ENCODE results near the gene MYPN. TPM values are rescaled to one million over a fixed set of nuclear protein-coding genes. Genes with fewer than 3 reads are reported as not detected.

MYPN gene
- total RNA-seq, 3 donors from 2014 or later, result 0.33 TPM; not detected in 2

DNA sequence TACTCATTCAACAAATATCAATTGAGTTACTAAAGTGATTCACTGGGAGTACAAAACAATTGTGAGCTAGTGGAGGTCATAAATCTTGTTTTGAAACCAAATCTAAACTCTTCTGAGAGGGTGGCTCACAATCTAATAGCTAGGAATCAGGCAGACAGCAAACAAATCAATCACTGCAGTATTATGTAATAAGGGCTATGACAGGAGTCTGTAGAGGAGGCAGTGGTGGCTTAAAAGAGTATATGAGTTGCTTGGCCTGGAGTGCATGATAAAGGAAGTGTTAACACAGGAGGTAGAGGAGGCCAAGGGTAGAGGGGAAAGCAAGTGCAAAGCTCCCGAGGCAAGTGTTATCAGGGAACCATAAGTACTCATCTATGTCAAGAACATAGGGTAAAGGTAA is 16.5 kb downstream of the MYPN start:
- Histone ChIP-seq H3K4me3 (no peak overlapping the region), H3K4me1 (no peaks in the 10 kb centered on the region), H3K27ac (no peak overlapping the region), H3K27me3 (no peaks in the 10 kb centered on the region), H3K36me3 (no peaks in the 10 kb centered on the region), H3K9me3 (no peaks in the 10 kb centered on the region)
- no peak for DNase-seq (ENCODE audit: low spot score in 2 of 2)
- intact Hi-C loops (cut with DNase I; ENCODE audit: low total_unique reads), result no loop called here
- no peak for TF ChIP-seq POLR2AphosphoS5 (IDR thresholded peaks at IDR 0.05)

DNA sequence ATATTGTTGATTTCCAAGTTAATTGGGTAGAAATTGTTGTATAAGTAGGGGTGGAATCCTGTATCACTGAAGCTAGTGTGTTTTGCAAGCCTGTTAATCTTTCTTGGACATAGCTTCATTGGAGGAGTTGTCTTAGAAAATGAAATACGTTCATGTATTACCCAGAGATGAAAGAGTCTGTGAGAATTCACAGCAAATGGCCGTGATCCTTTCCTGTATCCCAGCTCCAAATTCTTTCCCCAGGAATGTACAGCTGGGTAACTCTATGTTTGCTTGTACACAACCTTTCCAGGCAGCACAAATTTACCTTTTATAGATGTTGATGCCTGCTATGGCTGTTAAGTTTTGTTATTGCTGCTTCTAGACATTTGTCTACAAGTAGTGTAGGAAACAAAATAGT is 18.7 kb downstream of the MYPN start:
- Histone ChIP-seq H3K9me3 (no peaks in the 10 kb centered on the region), H3K27ac (no peak overlapping the region), H3K27me3 (no peaks in the 10 kb centered on the region), H3K36me3 (no peaks in the 10 kb centered on the region), H3K4me3 (no peak overlapping the region), H3K4me1 (no peaks in the 10 kb centered on the region)
- intact Hi-C loops (cut with DNase I; ENCODE audit: low total_unique reads), result no loop called here
- TF ChIP-seq, protein P1, sequence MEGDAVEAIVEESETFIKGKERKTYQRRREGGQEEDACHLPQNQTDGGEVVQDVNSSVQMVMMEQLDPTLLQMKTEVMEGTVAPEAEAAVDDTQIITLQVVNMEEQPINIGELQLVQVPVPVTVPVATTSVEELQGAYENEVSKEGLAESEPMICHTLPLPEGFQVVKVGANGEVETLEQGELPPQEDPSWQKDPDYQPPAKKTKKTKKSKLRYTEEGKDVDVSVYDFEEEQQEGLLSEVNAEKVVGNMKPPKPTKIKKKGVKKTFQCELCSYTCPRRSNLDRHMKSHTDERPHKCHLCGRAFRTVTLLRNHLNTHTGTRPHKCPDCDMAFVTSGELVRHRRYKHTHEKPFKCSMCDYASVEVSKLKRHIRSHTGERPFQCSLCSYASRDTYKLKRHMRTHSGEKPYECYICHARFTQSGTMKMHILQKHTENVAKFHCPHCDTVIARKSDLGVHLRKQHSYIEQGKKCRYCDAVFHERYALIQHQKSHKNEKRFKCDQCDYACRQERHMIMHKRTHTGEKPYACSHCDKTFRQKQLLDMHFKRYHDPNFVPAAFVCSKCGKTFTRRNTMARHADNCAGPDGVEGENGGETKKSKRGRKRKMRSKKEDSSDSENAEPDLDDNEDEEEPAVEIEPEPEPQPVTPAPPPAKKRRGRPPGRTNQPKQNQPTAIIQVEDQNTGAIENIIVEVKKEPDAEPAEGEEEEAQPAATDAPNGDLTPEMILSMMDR (IDR thresholded peaks at IDR 0.05), result no peak
- TF ChIP-seq POLR2AphosphoS5 (IDR thresholded peaks at IDR 0.05) (no peak), POLR2A (IDR thresholded peaks at IDR 0.05) (no peak)
- DNase-seq (ENCODE audit: low spot score in 2 of 2), result no peak

DNA sequence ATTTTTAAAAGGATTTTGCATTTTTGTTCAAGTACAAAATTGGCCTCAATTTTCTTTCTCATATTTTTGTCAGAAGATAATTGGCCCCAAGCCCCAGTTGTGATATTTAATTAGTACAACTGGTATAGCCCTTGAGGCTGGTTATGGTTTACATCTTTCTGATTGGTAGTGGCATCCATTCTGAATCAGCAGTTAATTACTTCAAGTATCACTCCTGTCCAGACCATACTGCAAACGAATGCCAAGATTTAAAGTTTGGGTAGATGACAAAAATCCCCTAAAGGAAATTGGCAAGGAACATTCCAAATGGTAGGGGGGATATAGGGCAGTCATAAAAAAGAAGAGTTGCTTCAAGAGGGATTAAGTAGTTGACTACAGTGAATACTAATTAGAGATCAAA is 23.1 kb downstream of the MYPN start:
- H3K4me3 ChIP-seq, result no peak overlapping the region
- H3K36me3 ChIP-seq, result no peaks in the 10 kb centered on the region
- H3K27ac ChIP-seq, result no peak overlapping the region
- no peaks in the 10 kb centered on the region for H3K27me3 ChIP-seq
- TF ChIP-seq, protein P1 (IDR thresholded peaks at IDR 0.05), result no peak
- TF ChIP-seq POLR2A (IDR thresholded peaks at IDR 0.05) (no peak), POLR2AphosphoS5 (IDR thresholded peaks at IDR 0.05) (no peak)
- no peaks in the 10 kb centered on the region for H3K9me3 ChIP-seq
- no peaks in the 10 kb centered on the region for H3K4me1 ChIP-seq
- no peak for DNase-seq (ENCODE audit: low spot score in 2 of 2)
- intact Hi-C loops (cut with DNase I; ENCODE audit: low total_unique reads), result loop anchor here (10.0 kb wide), 1 partner anchor 1668 kb away; no protein-coding TSS in a partner anchor

DNA sequence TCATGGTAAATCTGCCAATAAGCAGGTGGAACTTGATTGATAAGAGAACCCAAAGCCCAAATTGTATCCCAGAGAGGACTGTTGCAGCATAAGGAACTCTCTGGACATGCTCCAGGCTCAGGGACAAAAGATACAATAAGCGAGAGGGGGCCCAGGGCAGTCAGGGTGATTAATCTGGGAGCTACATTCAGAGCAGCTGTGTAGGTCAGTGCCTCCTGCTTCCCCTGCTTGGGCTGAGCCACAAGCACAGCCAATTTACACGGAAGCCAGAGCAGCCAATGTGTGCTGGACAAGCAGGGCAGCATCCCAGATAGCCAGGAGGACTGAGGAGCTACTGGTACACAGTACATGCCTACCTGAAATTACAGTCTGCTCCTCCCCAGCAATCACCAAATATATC is 24.2 kb downstream of the MYPN start:
- Histone ChIP-seq H3K36me3 (no peaks in the 10 kb centered on the region), H3K4me3 (no peak overlapping the region), H3K9me3 (no peaks in the 10 kb centered on the region), H3K27ac (no peak overlapping the region), H3K27me3 (no peaks in the 10 kb centered on the region), H3K4me1 (no peaks in the 10 kb centered on the region)
- intact Hi-C loops (cut with DNase I; ENCODE audit: low total_unique reads), result loop anchor here (10.0 kb wide), 1 partner anchor 1669 kb away; no protein-coding TSS in a partner anchor
- no peak for DNase-seq (ENCODE audit: low spot score in 2 of 2)
- no peak for TF ChIP-seq POLR2A (IDR thresholded peaks at IDR 0.05)
- TF ChIP-seq, protein P1 (IDR thresholded peaks at IDR 0.05), result no peak
- no peak for TF ChIP-seq POLR2AphosphoS5 (IDR thresholded peaks at IDR 0.05)

DNA sequence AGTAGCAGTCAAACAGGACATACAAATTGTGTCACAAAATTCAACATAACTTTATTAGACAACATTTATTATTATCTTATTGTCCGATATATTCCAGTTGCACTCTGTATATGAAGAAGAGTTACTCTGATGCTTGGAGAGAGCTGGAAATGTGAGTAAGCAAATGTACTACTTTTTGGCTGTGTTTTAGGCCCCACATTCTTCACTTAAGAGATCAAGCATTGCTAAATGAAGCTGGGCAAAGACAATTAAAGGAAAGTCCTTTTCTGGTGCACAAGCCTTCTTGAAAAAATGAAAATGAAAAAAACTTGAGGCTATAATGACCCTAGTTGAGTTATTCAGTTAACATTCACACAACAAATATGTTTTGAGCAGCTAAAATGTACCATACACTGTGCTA is 26.1 kb downstream of the MYPN start:
- TF ChIP-seq POLR2A (IDR thresholded peaks at IDR 0.05) (no peak), POLR2AphosphoS5 (IDR thresholded peaks at IDR 0.05) (no peak)
- TF ChIP-seq, protein P1 (IDR thresholded peaks at IDR 0.05), result no peak
- Histone ChIP-seq H3K27ac (no peak overlapping the region), H3K9me3 (no peaks in the 10 kb centered on the region), H3K27me3 (no peaks in the 10 kb centered on the region), H3K36me3 (no peaks in the 10 kb centered on the region), H3K4me3 (no peak overlapping the region), H3K4me1 (no peaks in the 10 kb centered on the region)
- intact Hi-C loops (cut with DNase I; ENCODE audit: low total_unique reads), result loop anchor here (10.0 kb wide), 1 partner anchor 1671 kb away; no protein-coding TSS in a partner anchor
- no peak for DNase-seq (ENCODE audit: low spot score in 2 of 2)
